H1 (cell line): ENCODE data around the gene GRID1.

Experiments used
- ATF2 ChIP-seq: IDR thresholded peaks from 2 replicates; pipeline ENCODE4 v1.6.1; 2012; ENCODE audit warnings: low read length, inconsistent platforms
- CREB1 ChIP-seq: IDR thresholded peaks from 2 replicates; pipeline ENCODE4 v1.6.1; 2012; ENCODE audit warnings: inconsistent platforms
- E2F6 ChIP-seq: IDR thresholded peaks from 2 replicates; pipeline ENCODE4 v1.6.1; 2012; ENCODE audit warnings: inconsistent platforms
- POLR2A ChIP-seq, 2 experiments: IDR thresholded peaks; 1 replicate in 1 of 2; 2 replicates in 1 of 2; pipeline ENCODE4 v1.6.1; 2011; ENCODE audit warnings: low read depth in 2 of 2, low read length in 2 of 2, mild to moderate bottlenecking in 2 of 2; ENCODE audit errors: control extremely low read depth in 1 of 2
- RXRA ChIP-seq: IDR thresholded peaks from 2 replicates; pipeline ENCODE4 v1.6.1; 2011; ENCODE audit warnings: low read depth, mild to moderate bottlenecking, low read length, moderate library complexity; ENCODE audit not compliant: insufficient read depth
- SUZ12 ChIP-seq: fragments of 200-600 bp; sonication (generic); IDR thresholded peaks from 2 replicates; pipeline ENCODE4 v1.6.1; 2012; ENCODE audit warnings: mild to moderate bottlenecking, inconsistent platforms, low read length, moderate library complexity, mixed read lengths
- TF ChIP-seq, protein P1 (sequence below), 3 experiments: IDR thresholded peaks; 1 replicate in 2 of 3; 2 replicates in 1 of 3; pipeline versions ENCODE4 v1.5.1 to v1.6.1; 2011; ENCODE audit warnings: low read length in 3 of 3, mild to moderate bottlenecking in 3 of 3, inconsistent platforms in 2 of 3, low read depth in 1 of 3, moderate library complexity in 1 of 3; ENCODE audit not compliant: insufficient read depth in 1 of 3; ENCODE audit errors: control extremely low read depth in 1 of 3
- TF ChIP-seq, protein P2 (sequence below): IDR thresholded peaks from 2 replicates; pipeline ENCODE4 v1.6.1; 2012; ENCODE audit warnings: inconsistent platforms

DNA sequence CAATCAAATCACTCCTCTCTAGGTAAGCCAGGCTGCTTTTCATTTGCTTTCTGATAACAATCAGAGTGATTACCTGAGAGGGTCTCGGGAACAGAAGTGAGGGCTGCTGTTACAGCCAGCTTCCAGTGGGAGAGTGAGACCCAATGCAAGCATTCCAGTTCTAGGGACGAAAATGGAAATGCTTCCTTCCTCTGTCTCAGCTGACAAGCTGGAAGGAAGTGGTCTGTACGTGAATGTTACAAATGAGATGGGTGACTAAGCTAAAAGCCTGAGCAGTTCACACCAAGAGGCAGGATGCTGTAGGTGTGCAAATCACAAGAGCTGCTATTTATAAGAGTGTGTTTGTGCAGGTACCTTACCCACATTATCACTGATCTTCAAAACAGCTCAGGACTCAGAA, 772.4 kb downstream of the GRID1 start:
- TF ChIP-seq RXRA (no peak), CREB1 (no peak), POLR2A (IDR thresholded peaks at IDR 0.05; ENCODE audit: control extremely low read depth in 1 of 2, low read depth in 2 of 2, low read length in 2 of 2) (no peak), SUZ12 (no peak), ATF2 (no peak), E2F6 (no peak)
- TF ChIP-seq, protein P1, sequence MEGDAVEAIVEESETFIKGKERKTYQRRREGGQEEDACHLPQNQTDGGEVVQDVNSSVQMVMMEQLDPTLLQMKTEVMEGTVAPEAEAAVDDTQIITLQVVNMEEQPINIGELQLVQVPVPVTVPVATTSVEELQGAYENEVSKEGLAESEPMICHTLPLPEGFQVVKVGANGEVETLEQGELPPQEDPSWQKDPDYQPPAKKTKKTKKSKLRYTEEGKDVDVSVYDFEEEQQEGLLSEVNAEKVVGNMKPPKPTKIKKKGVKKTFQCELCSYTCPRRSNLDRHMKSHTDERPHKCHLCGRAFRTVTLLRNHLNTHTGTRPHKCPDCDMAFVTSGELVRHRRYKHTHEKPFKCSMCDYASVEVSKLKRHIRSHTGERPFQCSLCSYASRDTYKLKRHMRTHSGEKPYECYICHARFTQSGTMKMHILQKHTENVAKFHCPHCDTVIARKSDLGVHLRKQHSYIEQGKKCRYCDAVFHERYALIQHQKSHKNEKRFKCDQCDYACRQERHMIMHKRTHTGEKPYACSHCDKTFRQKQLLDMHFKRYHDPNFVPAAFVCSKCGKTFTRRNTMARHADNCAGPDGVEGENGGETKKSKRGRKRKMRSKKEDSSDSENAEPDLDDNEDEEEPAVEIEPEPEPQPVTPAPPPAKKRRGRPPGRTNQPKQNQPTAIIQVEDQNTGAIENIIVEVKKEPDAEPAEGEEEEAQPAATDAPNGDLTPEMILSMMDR (IDR thresholded peaks at IDR 0.05; ENCODE audit: control extremely low read depth in 1 of 3, insufficient read depth in 1 of 3, low read depth in 1 of 3, low read length in 3 of 3): no peak
- TF ChIP-seq, protein P2, sequence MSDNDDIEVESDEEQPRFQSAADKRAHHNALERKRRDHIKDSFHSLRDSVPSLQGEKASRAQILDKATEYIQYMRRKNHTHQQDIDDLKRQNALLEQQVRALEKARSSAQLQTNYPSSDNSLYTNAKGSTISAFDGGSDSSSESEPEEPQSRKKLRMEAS: no peak
